Activated naive CD4-positive, alpha-beta T cell treated with Interleukin-2 at 50 U/mL for 16 hours (primary cell): ENCODE data around the gene CDK19.
A peak's percentile ranks its signal among the peaks of the same experiment; 100 is the strongest.
"Not testable (repeated sequence)": the region's sequence is repeated elsewhere in the genome, so short reads cannot be mapped to it uniquely, and the experiment has no call there.

Source experiments
- DNase-seq: peaks from one replicate; pipeline ENCODE4 v3.0.0-alpha.2; 2020

Gene CDK19

DNA sequence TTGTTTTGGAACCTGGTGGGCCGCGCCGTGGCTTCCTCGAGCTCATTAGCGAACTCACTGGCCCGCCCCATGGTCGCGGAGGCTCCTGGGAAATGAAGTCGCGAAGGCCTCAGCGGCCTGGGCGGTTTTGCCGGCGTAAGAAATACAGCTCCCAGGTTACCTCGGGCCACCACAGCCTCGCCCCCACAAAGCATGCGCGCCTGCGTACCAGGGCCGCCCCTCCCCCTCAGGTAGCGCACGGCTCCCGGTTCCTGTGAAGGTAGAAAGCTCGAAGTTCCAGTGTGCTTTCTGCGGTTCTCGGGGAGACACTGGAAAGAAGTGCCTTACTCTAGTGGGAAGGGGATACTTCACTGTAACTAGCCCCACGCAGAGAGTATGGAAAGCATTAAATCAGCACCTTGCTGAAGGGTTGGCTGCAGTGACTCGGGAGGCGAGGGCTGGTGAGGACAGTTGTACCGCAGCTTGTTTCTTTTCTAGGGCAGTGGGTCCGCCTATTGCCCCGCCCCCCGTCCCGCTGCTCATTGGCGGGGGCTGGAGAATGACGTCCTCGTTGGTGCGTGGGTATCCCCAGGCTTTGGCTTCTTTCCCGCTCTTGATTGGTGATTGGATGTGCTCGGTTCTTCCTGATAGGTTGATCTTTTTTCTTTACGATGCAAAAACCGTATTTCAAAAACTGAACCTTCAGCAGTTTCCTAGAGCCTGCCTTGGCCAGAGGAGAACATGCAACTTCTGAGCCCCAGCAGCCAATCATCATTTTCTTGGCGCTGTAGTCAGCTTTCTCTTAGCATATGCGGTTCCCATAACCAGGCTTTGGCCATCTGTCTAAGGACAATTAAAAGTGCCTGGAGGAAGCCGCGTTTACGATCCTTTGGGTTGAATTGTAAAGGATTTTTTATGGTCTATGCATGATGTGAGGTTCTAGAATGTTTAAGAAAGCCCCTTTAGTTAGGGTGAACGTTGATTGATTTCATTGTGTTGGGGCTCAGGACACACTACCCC is at the start of gene CDK19:
CDK19 (minus strand) TSS at position 59 of the 999 bp plus-strand sequence. CDS start 333 bp downstream, outside the sequence.
- peak; percentile 99 for DNase-seq

DNA sequence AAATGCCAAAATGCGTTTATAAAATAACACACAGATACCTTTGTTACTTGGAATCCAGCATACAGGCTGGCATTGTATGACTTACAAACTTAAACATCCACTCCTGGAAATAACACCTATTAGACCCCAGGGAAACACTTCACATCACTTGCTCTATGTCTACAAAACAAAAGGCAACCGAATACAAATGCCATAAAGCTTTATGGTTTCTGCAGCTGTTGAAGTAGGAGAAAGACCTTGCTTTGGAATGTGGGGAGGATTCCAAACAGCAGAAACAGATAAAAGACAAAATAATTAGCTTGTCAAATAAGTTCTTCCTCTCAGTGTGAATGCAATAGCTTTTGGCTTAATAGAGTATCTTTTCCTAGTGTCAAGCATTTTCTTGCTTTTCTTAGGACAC is 49.6 kb upstream of the CDK19 start:
- no peak for DNase-seq

DNA sequence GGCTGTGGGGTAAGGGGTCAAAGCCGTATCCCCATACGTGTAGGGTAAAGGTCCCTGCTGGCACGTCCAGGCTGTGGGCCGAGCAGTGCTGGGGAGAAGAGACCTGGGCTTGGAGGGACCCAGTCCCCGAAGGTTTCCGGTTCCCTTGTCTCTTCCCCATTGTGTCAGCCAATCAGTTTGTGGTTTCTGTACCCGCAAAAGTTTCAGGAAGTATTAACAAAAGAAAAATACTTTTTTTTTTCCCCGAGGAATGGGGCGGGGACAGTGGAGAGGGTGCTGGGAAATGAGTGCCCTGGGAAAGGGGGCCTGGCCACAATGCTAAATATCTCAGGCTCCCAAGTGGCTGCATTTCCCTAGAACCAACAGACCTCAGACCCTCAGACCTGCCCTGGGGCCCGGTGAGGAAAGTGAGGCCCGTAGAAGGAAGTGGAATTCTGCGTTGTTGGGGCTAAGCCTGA is 44.1 kb upstream of the CDK19 start:
- DNase-seq, result no peak

DNA sequence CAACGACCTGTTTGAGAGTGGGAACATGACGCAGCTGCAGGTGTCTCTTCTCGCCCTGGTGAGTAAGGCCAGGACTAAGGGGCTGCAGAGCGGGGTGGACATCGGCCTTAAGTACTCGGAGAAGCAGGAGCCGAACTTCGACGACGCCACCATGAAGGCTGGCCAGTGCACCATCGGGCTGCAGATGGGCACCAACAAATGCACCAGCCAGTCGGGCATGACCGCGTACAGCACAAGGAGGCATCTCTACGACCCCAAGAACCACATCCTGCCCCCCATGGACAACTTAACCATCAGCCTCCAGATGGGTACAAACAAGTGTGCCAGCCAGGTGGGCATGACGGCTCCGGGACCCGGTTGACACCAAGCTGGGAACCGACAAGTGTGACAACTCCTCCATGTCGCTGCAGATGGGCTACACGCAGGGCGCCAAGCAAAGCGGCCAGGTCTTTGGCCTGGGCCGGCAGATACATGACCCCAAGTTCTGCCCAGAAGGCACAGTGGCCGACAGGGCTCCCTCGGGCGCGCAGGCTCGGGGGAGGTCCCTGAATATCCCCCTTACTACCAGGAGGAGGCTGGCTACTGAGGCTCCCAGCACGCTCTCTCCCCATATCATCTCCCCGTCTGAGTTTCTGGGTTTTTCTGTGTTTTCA is 43.4 kb upstream of the CDK19 start:
- no peak for DNase-seq

DNA sequence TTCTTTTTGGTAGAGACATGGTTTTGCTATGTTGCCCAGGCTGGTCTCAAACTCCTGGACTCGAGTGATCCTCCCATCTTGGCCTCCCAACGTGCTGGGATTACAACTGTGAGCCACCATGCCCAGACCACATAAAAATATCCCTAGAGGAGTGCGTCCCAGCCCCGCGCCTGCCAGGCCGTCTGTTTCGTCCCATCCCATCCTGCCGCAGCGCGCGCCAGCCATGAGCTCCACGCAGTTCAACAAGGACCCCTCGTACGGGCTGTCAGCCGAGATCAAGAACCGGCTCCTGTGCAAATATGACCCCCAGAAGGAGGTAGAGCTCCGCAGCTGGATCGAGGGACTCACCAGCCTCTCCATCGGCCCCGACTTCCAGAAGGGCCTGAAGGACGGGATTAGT is 42.7 kb upstream of the CDK19 start:
- no peak for DNase-seq

DNA sequence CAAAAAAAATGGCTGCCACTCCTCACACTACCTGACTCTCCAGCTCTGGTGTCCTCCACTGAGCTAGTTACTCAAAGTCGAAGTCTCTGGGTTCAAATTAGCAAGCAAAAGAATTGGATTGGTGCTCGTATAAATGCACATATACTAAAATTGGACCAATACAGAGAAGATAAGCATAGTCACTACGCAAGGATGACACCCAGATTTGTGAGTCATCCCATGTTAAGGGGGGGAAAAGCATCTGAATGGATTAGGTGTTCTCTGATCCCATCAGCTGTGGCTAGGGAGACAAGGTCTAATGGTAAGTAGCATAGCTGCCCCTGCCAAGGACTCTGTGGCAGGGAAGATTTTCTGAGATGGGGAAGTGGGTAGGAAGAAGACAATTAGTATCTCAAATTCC is 41.0 kb upstream of the CDK19 start:
- no peak for DNase-seq

DNA sequence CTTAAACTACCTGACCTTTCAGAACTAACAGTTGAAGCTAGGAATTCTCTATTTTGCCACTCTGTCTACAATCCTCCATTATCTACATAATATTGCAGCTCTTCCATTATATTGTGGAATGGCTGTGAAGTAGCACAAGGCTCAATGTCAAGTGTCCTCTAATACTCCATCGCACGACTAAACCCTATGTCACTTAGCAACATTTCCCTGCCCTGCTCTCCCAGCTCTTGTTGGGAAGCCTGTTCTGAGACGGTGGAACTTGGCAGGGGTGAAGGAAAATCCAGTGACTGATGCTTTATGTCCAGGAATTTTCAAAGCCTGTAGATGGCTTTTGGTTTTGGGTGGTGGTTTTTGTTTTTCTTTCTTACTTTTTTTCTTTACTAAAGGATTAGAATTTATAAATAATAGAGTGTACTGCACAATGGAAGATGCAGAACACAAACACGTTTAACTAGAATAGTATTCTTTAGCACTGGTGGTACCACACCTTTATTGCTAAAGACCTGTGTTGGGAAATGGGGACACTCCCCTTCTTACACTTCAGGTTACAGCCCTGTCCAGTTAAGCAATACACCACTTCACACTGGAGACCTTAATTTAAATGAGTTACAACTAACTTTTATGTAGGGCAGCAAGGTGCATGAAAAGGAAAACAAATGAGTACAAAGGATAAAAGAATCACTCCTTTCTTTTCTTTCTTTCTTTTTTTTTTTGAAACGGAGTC is 38.6 kb upstream of the CDK19 start:
- no peak for DNase-seq

DNA sequence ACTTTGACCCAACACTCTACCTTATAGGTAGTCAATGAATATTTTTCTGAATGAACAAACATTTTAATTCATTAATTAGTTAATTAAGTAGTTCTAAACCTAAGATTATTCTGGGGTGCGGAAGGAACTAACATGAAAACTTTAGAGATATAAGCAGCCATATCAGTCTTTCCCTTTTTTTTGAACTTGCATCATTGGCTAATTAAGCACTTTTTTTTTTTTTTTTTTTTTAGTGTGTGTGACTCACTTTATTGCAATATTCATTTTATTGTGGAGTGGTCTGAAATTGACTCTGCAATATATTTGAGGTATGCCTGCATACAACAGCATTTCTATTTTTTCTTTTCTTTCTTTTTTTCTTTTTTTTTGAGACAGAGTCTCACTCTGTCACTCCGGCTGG is 37.5 kb upstream of the CDK19 start:
- DNase-seq, result no peak

DNA sequence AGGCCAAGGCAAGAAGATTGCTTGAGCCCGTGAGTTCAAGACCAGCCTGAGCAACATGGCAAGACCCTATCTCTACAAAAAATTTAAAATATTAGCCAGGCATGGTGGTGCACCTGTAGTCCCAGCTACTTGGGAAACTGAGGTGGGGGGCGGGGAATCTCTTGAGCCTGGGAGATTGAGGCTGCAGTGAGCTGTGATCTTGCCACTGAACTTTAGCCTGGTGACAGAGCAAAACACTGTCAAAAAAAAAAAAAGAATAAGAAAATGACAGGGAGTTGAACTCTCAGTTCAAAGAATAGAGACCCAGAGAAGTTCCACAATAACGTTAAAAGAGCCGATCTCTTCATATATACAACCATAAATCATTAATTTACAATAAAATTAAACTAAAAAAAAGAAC is 34.5 kb upstream of the CDK19 start:
- no peak for DNase-seq

DNA sequence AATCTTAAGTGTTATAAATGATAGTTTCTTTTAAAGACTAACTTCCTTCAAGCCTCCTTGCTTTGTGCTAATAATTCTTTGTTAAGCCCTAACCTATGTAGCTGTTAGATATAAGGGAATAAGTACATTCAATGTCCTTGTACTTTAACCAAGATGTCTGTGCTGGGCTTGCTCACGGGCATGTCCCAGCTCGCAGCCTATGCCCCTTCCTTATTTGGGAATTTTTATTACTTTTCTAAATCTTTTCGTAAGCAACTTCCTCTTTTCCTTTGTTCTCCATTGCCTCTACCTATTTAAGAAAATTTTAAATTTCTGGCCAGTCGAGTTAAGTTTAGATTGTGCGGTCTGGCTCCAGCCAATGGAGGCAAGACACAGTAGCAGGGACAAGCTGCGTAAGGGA is 26.0 kb upstream of the CDK19 start:
- no peak for DNase-seq

DNA sequence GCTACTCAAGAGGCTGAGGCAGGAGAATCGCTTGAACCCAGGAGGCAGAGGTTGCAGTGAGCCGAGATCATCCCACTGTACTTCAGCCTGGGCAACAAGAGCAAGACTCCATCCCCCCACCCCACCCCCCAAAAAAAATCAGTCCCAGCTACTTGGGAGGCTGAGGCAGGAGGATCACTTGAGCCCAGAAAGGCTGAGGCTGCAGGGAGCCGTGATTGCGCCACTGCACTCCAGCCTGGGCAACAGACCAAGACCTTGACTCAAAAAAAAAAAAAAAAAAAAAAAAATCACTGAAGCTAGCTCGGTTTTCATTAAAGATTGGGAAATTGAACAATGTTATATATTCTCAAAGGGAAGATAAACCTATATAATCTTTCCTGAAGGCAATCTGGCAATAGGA is 20.5 kb upstream of the CDK19 start:
- not testable (repeated sequence) for DNase-seq

DNA sequence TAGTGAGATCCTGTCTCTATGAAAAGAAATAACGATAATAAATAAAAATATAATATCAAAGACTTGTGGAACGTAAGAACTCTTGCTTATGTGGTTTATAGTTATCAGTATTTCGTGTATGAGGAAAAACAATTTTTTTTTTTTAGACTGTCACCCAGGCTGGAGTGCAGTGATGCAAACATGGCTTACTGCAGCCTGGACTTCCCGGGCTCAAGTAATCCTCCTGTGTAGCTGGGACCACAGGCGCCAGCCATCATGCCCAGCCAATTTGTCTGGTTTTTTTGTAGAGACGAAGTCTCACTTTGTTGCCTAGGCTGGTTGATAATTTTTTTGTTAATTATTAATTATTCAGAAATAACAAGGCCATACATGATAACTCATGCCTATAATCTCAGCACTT is 18.6 kb upstream of the CDK19 start:
- no peak for DNase-seq

DNA sequence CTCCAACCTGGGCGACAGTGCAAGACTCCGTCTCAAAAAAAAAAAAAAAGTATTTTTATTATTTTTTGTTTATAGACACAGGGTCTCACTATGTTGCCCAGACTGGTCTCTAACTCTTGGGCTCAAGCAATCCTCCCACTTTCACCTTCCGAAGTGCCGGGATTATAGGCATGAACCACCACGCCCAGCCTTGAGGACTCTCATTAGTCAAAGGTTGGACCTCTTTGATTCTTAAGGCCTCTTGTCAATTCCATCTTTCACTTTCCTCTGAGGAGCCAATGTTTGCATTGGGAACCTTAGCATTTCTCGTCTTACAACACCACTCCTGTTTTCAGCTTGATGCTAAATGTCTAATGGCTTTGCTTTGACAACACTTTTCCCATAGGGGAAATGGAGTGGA is 16.1 kb upstream of the CDK19 start:
- DNase-seq, result no peak

DNA sequence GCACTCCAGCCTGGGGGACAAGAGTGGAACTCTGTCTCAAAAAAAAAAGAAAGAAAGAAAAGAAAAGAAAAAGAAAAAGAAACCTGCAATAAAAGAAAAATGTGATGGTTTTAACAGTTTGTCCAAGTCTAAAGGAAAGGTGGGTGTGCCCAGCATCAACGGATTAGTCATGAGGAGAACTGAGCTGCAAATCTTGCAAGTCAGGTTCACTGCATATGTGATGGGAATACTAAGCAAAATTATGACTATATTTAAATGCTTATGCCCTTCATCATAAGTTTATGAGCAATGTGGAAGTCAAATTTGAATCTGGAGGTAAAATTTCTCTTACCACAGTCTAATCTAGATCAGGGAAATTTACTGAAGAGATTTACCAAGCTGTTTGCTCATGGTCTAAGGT is 13.1 kb upstream of the CDK19 start:
- no peak for DNase-seq

DNA sequence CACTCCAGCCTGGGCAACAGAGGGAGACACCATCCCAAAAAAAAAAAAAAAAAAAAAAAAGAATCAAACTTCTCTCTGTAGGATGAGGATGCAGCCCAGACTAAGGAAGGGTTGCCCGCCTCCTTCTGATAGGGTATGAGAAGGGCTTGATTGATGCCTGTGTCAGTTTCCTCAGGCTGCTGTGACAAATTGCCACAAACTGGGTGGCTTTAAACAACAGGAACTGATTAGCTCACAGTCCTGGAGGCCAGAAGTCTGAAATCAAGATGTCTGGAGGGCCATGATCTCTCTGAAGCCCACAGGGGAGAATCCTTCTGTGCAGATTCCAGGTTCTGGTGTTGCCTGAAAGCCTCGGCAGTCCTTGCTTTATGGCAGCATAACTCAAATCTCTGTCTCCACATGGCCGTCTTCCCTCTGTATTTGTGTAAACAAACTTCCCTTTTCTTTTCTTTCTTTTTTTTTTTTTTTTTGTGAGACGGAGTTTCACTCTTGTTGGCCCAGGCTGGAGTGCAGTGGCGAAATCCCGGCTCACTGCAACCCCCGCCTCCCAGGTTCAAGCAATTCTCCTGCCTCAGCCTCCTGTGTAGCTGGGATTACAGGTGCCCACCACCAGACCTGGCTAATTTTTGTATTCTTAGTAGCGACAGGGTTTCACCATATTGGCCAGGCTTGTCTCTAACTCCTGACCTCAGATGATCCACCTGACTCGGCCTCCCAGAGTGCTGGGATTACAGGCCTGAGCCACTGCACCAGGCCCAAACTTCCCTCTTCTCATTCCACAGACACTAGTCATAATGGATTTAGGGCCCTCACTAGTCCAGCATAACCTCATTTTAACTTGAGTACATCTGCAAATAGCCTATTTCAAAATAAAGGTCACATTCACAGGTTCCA is 11.2 kb upstream of the CDK19 start:
- DNase-seq, result no peak

DNA sequence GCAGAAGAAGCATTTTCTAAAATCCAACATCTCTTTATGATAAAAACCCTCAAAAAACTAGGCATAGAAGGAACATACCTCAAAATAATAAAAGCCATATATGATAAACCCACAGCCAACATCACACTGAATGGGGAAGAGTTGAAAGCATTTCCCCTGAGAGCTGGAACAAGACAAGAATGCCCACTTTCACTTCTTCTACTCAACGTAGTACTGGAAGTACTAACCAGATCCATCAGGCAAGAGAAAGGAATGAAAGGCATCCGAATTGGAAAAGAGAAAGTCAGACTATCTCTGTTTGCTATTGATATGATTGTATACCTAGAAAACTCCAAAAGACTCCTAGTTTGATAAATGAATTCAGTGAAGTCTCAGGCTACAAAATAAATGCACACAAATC is 7.9 kb upstream of the CDK19 start:
- no peak for DNase-seq

DNA sequence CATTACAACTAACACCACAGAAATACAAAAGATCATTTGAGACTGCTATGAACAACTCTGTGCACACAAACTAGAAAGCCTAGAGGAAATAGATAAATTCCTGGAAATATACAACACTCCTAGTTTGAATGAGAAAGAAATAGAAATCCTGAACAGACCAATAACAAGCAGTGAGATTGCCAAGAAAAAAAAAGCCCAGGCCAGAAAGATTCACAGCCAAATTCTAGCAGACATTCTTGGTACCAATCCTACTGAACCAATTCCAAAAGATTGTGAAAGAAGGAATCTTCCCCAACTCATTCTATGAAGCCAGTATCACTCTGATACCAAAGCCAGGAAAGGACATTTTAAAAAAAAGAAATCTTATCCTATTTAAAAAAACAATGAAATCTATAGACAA is 7.0 kb upstream of the CDK19 start:
- no peak for DNase-seq

DNA sequence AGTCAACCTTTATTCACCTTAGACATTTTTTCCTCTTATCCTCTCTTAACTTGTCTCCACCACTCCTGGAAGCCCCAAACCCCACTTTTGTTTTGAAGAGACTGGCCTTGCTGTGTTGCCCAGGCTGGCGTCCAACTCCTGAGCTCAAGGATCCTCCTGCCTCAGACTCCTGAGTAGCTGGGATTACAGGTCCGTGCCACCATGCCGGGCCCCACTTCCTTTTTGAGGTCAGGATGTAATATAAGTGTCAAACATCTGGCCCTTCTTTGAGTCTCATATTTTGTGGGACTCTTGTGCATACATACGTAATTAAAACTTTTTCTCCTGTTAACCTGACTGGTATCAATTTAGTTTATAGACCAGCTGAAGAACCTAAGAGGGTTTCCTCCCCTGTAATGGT is 1.4 kb upstream of the CDK19 start:
- no peak for DNase-seq

DNA sequence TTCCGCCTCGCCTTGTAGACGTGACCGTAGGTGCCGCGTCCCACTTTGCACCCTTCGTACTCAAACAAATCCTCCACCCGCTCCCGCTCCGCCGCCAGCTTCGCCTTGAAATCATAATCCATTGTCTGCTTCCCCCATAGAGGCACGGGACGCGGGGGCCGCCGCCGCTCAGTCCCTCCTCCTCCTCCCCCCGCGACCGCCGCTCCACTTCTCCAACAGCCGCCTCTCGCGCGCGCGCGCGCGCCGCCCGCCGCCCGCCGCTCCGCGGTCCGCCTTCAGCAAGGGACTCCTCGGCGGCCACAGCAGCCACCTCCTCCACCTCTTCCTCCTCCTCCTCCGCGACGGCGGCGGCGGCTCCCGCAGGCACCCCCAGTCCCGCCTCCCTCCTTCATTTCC is 256 bp downstream of the CDK19 start:
- DNase-seq, result no peak

DNA sequence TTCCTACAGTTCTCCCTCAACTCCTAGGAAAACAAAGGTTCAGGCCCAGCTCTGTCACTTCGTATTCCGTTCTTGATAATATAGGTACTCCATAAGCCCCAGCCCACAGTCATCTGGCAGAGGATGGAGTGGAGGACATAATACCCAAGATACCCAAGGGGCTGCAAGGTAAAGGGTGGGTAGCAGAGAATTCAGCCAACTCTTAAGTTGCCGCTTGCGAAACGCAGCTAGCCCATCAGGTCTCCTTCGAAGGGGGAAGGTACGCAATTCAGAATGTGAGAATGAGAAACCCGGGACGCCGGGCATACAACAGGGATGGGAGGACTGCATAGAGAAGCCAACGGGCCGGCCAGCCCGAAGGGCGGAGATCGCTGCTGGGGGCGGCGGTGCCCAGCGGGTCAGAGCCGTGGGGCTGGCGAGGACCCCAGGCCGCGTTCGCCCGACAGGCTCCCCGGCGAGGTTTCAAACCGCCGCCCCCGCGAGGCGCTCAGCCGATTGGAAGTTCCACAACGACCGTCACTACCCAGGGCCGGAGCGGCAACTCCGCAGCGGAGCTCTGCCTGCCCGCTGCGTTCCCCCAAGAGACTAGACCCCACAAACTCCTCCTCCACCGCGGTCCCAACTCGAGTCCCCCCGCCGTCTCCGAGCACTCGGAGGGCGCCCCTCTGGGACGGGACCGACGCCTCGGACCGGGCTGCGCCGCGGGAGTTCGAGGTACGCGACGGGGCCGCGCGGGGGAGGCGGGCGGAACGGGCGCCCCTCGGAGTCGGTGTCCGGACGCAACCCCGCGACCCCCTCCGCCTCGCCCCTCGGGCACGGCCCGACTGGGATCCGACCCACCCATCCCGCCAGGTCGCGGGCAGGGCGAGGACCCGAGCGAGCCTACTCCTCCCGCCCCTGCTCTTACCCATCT is 911 bp downstream of the CDK19 start:
- DNase-seq, result peak; percentile 69
